GM10248 (cell line): ENCODE results near the gene PDLIM5.
"Not testable (repeated sequence)": the region's sequence is repeated elsewhere in the genome, so short reads cannot be mapped to it uniquely, and the experiment has no call there.

ENCODE experiments used
- CTCF ChIA-PET: fragments of 300-600 bp; sonication (Branson Sonifier 250); formaldehyde crosslinking; extraction: SDS; loops from one replicate; lab custom pipeline; 2021; ENCODE audit warnings: antibody characterized with exemption; lab: Yijun Ruan, JAX
- POLR2A ChIA-PET: fragments of 350-650 bp; sonication (Branson Sonifier 250); formaldehyde crosslinking; extraction: SDS; loops from one replicate; lab custom pipeline; 2020; ENCODE audit warnings: antibody characterized with exemption; lab: Yijun Ruan, JAX
- DNase-seq: peaks from one replicate; pipeline ENCODE4 v3.0.0; 2012; ENCODE audit errors: extremely low spot score
- CTCF ChIP-seq: IDR thresholded peaks from 2 replicates; pipeline ENCODE4 v1.5.1; 2012; ENCODE audit warnings: mild to moderate bottlenecking, low read depth; ENCODE audit errors: extremely low read depth, missing control alignments, control extremely low read depth

The PDLIM5 gene

DNA sequence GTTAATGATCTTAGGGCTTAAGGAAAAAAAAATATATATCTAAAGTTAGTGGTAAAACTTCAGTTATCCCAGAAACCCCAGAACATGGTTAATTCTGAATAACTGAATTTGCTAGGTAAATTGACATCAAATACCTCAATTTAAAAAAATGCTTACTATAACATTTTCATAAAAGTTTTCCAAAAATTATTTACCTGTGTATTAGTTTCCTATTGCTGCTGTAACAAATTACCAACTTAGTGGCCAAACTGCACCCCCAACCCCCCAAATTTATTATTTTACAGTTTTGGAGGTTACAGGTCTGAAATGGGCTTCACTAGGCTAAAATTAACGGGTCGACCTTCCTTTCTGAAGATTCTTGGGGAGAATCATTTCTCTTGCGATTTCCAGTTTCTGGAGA lies 95.2 kb downstream of the PDLIM5 start:
- ChIA-PET CTCF (interaction anchor here (1.1 kb wide), 1 partner anchor 138 kb away, joined by 3 read pairs; no protein-coding TSS in a partner anchor), POLR2A (no interaction called here)
- no peak for DNase-seq
- TF ChIP-seq CTCF = no peak

GRCh38 chr4:94548571-94548970 lies 96.8 kb downstream of the PDLIM5 start:
- TF ChIP-seq CTCF = no peak
- ChIA-PET POLR2A (no interaction called here), CTCF (no interaction called here)
- DNase-seq = no peak

DNA sequence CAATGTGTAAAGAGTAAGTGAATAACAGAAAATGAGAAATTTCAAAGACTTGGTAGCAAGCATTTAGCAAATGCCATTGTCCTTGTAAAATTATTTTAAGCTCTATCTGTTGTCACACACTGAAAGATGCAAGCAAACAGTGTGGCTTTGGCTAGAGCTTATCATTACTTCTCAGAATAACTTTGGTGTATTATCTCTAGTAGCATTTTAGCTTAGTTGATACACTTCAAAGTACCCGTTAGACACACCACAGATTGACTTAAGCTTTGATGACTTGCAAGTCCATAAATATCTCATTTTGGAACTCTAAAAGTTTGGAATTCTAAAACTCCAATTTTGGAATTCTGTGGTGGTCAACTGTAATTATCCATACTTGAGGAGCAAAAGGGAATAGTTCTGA lies 98.6 kb downstream of the PDLIM5 start:
- TF ChIP-seq CTCF = no peak
- CTCF ChIA-PET = interaction anchor here (1.5 to 2.0 kb wide), 3 partner anchors 10 to 143 kb away, joined by 3 to 8 read pairs (median 6); no protein-coding TSS in a partner anchor
- POLR2A ChIA-PET = no interaction called here
- no peak for DNase-seq

DNA sequence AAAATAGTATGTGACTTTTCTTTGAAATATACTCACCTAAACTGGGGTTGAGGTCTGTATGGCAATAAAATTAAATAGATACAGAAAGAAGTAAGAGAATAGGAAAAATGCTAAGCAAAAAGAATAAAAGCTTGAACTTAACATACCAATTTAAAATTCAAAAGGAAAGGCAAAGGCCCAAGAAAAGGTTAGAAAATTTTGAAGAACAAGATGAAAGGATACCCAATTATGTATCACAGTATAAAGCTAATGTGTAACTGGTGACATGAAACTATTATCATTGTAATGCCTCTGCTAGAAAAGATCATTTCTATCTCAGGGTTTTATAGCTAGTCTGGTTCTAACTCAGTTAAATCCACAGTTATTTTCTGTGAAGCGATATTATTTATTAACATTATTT lies 99.1 kb downstream of the PDLIM5 start:
- TF ChIP-seq CTCF = no peak
- POLR2A ChIA-PET = no interaction called here

DNA sequence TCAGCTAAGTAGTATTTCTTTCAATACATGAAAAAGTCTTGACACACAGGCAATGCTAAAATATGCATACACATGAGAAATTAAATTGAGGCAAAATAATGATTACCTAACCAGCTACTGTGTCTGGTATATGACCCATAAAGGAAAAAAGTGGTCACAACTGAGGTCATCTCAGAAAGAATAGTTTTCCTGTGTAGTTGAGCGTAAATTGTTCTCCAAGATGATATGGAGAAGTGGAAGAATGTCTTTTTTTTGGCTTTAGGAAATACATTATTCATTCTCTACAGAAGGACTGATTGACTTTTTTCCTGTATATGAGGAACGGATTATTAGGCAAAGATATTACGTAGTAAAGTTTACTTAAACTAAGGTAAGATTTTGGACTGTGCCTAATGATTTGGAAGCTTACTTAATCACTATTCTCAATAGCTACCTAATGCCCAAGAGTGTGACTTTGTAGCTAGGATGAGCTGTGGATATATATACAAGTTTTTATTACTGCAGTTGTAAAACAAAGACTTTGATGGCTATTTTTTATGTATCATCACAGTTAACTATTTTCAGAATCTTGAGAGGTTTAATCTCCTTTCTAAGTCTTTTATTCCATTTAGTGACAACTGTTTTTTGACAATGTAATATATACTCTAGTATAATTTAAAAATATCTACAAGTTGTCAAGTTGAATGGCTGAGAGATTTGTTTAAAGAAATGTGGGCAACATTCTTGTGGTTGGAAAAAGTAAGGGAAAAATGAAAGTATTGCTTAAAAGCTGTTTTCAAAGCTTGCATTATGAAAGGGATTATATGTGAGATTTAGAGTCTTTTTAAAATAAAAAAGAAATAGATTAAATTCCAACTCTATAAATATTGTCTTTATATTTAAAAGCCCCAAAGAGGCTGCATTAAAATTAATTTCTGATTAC lies 100.2 kb downstream of the PDLIM5 start:
- no peak for DNase-seq
- ChIA-PET POLR2A (no interaction called here), CTCF (interaction anchor here (0.7 to 1.8 kb wide), 4 partner anchors 8 to 24 kb away, joined by 3 to 8 read pairs (median 3); no protein-coding TSS in a partner anchor)
- TF ChIP-seq CTCF = no peak

More for the DNA sequence above, 99.1 kb downstream of the PDLIM5 start:
- no peak for DNase-seq
- CTCF ChIA-PET = interaction anchor here (1.5 to 2.0 kb wide), 3 partner anchors 10 to 144 kb away, joined by 3 to 8 read pairs (median 6); no protein-coding TSS in a partner anchor

- POLR2A ChIA-PET, CTCF ChIA-PET, DNase-seq: not testable (repeated sequence)
These were observed 104.3 kb downstream of the PDLIM5 start for GRCh38 chr4:94556047-94556446.

DNA sequence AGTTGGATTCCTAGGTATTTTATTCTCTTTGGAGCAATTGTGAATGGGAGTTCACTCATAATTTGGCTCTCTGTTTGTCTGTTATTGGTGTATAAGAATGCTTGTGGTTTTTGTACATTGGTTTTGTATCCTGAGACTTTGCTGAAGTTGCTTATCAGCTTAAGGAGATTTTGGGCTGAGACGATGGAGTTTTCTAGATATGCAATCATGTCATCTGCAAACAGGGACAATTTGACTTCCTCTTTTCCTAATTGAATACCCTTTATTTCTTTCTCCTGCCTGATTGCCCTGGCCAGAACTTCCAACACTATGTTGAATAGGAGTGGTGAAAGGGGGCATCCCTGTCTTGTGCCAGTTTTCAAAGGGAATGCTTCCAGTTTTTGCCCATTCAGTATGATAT lies 105.9 kb downstream of the PDLIM5 start:
- CTCF ChIA-PET, POLR2A ChIA-PET: not testable (repeated sequence)

More for the DNA sequence above, 105.9 kb downstream of the PDLIM5 start:
- not testable (repeated sequence) for DNase-seq
